Trophoblast cell (in vitro differentiated cells and primary cell): ENCODE data around the gene SNX27.

ENCODE experiments used
- DNase-seq, 2 donors: peaks; one replicate each; pipeline ENCODE4 v3.0.0-alpha.2; 2016
- H2AFZ ChIP-seq: 2 replicates; pipeline ENCODE4 v1.6.1; 2013; ENCODE audit warnings: low read length, moderate library complexity, mild to moderate bottlenecking; ENCODE audit not compliant: insufficient read depth, poor library complexity
- H2AK5ac ChIP-seq: 2 replicates; pipeline ENCODE4 v1.6.1; 2013; ENCODE audit warnings: mild to moderate bottlenecking, low read length
- H2BK120ac ChIP-seq: 2 replicates; pipeline ENCODE4 v1.6.1; 2013; ENCODE audit warnings: low read length, mild to moderate bottlenecking, moderate library complexity; ENCODE audit not compliant: insufficient read depth, poor library complexity
- H2BK12ac ChIP-seq: 2 replicates; pipeline ENCODE4 v1.6.1; 2013; ENCODE audit warnings: mild to moderate bottlenecking, low read length, moderate library complexity
- H2BK5ac ChIP-seq: 2 replicates; pipeline ENCODE4 v1.6.1; 2013; ENCODE audit warnings: low read length, low read depth, moderate library complexity, mild to moderate bottlenecking; ENCODE audit not compliant: poor library complexity
- H3K14ac ChIP-seq: 2 replicates; pipeline ENCODE4 v1.6.1; 2013; ENCODE audit warnings: mild to moderate bottlenecking, low read length
- H3K18ac ChIP-seq: 2 replicates; pipeline ENCODE4 v1.6.1; 2013; ENCODE audit warnings: mild to moderate bottlenecking, low read length
- H3K23ac ChIP-seq: 2 replicates; pipeline ENCODE4 v1.6.1; 2013; ENCODE audit warnings: low read length
- H3K27ac ChIP-seq: 2 replicates; pipeline ENCODE4 v1.5.1; 2013; ENCODE audit warnings: low read depth, mild to moderate bottlenecking, inconsistent platforms, low read length, moderate library complexity
- H3K27me3 ChIP-seq: 2 replicates; pipeline ENCODE4 v1.6.1; 2013; ENCODE audit warnings: inconsistent platforms, mild to moderate bottlenecking, low read length, moderate library complexity; ENCODE audit not compliant: insufficient read depth
- H3K36me3 ChIP-seq, 2 experiments: 1 replicate in 1 of 2; 2 replicates in 1 of 2; pipeline ENCODE4 v1.6.1; 2013; ENCODE audit warnings: low read length in 2 of 2, mild to moderate bottlenecking in 2 of 2, moderate library complexity in 1 of 2; ENCODE audit not compliant: insufficient read depth in 2 of 2, control insufficient read depth in 1 of 2
- H3K4ac ChIP-seq: 2 replicates; pipeline ENCODE4 v1.6.1; 2013; ENCODE audit warnings: low read depth, mild to moderate bottlenecking, low read length, moderate library complexity
- H3K4me1 ChIP-seq, 2 experiments: 1 replicate in 1 of 2; 2 replicates in 1 of 2; pipeline ENCODE4 v1.6.1; 2013; ENCODE audit warnings: low read length in 2 of 2, mild to moderate bottlenecking in 2 of 2, moderate library complexity in 1 of 2; ENCODE audit not compliant: insufficient read depth in 2 of 2, control insufficient read depth in 1 of 2
- H3K4me2 ChIP-seq: 2 replicates; pipeline ENCODE4 v1.6.1; 2013; ENCODE audit warnings: inconsistent platforms, mild to moderate bottlenecking, low read length, moderate library complexity
- H3K4me3 ChIP-seq: 2 replicates; pipeline ENCODE4 v1.5.1; 2013; ENCODE audit warnings: mild to moderate bottlenecking, low read depth, low read length, inconsistent platforms
- H3K79me1 ChIP-seq: one replicate; pipeline ENCODE4 v1.6.1; 2013; ENCODE audit warnings: low read length
- H3K79me2 ChIP-seq: 2 replicates; pipeline ENCODE4 v1.6.1; 2013; ENCODE audit warnings: low read length, mild to moderate bottlenecking; ENCODE audit not compliant: control insufficient read depth, insufficient read depth, poor library complexity
- H3K9ac ChIP-seq: 2 replicates; pipeline ENCODE4 v1.6.1; 2013; ENCODE audit warnings: mild to moderate bottlenecking, low read length
- H3K9me3 ChIP-seq: 2 replicates; pipeline ENCODE4 v1.6.1; 2013; ENCODE audit warnings: low read depth, mild to moderate bottlenecking, control low read depth, inconsistent platforms, low read length; ENCODE audit not compliant: insufficient read depth
- H4K12ac ChIP-seq: 2 replicates; pipeline ENCODE4 v1.6.1; 2013; ENCODE audit warnings: low read depth, mild to moderate bottlenecking, low read length, moderate library complexity
- H4K8ac ChIP-seq: 2 replicates; pipeline ENCODE4 v1.6.1; 2013; ENCODE audit warnings: low read depth, mild to moderate bottlenecking, low read length, moderate library complexity
- H4K91ac ChIP-seq: one replicate; pipeline ENCODE4 v1.6.1; 2013; ENCODE audit warnings: low read depth, mild to moderate bottlenecking, low read length, moderate library complexity
- WGBS: extraction: QIAGEN DNeasy Blood & Tissue Kit; methylation state at CpG from one replicate; pipeline ENCODE4 v1.1.7; 2013; ENCODE audit warnings: missing lambda C conversion rate; ENCODE audit not compliant: insufficient read length, insufficient coverage; ENCODE audit errors: extremely low coverage; 5-methylcytosine and 5-hydroxymethylcytosine counted together

Gene SNX27

GRCh38 chr1:151693057-151693651 lies 81.3 kb downstream of the SNX27 start:
- Histone ChIP-seq H3K79me2 (no peaks in the 10 kb centered on the region), H4K8ac (no peak overlapping the region), H3K79me1 (no peaks in the 10 kb centered on the region), H3K4me3 (no peak overlapping the region), H2BK12ac (no peak overlapping the region), H2BK120ac (no peak overlapping the region), H3K9me3 (no peaks in the 10 kb centered on the region), H3K27ac (no peak overlapping the region), H3K23ac (no peak overlapping the region), H3K4ac (no peak overlapping the region), H3K14ac (no peak overlapping the region), H3K4me2 (no peak overlapping the region), H3K27me3 (no peaks in the 10 kb centered on the region), H3K18ac (no peak overlapping the region), H3K4me1 (no peaks in the 10 kb centered on the region), H2BK5ac (no peak overlapping the region), H2AFZ (no peak overlapping the region), H3K9ac (no peak overlapping the region), H4K12ac (no peak overlapping the region), H3K36me3 (peaks cover 8 to 18% of the 10 kb centered on the region in 2 experiments), H4K91ac (no peak overlapping the region), H2AK5ac (no peak overlapping the region)
- peak in 1 of 2 donors; percentile 27 for DNase-seq
- no CpG with 5 or more reads among the region's 4 CpGs for WGBS

DNA sequence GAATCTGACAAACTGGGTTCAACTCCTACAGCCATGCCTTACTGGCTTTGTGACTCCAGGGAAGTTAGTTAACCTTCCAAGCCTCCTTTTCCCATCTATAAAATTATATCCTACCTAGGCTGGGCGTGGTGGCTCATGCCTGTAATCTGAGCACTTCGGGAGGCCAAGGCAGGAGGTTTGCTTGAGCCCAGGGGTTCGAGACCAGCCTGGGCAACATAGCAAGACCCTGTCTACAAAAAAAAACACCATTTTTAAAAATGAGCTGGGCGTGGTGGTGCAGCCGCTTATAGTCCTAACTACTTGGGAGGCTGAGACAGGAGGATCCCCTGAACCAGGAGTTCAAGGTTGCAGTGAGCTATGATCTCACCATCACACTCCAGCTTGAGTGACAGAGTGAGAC lies 89.7 kb downstream of the SNX27 start:
- no peak overlapping the region for H3K27ac ChIP-seq
- H3K9me3 ChIP-seq: no peaks in the 10 kb centered on the region
- no peaks in the 10 kb centered on the region for H3K79me1 ChIP-seq
- H2BK5ac ChIP-seq: no peak overlapping the region
- H3K23ac ChIP-seq: no peak overlapping the region
- H3K18ac ChIP-seq: no peak overlapping the region
- H3K14ac ChIP-seq: no peak overlapping the region
- no CpG with 5 or more reads among the region's 5 CpGs for WGBS
- no peak overlapping the region for H3K4ac ChIP-seq
- H2AK5ac ChIP-seq: no peak overlapping the region
- no peaks in the 10 kb centered on the region for H3K27me3 ChIP-seq
- H3K79me2 ChIP-seq: no peaks in the 10 kb centered on the region
- H2BK12ac ChIP-seq: no peak overlapping the region
- H3K36me3 ChIP-seq: peaks cover 7 to 22% of the 10 kb centered on the region in 2 experiments
- H4K91ac ChIP-seq: no peak overlapping the region
- DNase-seq: no peak
- no peak overlapping the region for H4K8ac ChIP-seq
- H2AFZ ChIP-seq: no peak overlapping the region
- no peak overlapping the region for H3K4me2 ChIP-seq
- H2BK120ac ChIP-seq: no peak overlapping the region
- H3K4me1 ChIP-seq: peaks cover 9 to 12% of the 10 kb centered on the region in 2 experiments
- H3K9ac ChIP-seq: no peak overlapping the region
- H4K12ac ChIP-seq: no peak overlapping the region
- no peak overlapping the region for H3K4me3 ChIP-seq

DNA sequence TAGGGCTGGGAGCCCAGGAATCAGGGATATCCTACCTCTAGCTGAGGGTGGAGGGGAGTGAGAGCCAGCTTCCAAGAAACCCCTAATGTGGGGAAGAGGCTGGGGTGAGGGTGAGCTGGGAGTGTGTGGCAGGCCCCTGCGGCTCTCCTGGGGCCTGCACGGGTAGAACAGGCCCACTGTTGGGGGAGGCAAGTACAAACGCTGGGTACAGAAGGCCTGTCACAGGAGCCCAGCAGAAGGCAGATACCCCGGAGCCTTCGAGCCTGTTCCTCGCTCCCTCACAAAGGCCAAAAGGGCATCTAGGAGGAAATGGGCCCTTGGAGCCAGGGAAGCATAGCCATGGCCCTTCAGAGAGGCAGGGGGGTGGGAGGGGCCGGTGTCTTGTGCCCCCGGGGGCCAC lies 91.1 kb downstream of the SNX27 start:
- Histone ChIP-seq H3K27ac (no peak overlapping the region), H3K18ac (no peak overlapping the region), H2AFZ (no peak overlapping the region), H3K4ac (no peak overlapping the region), H3K79me1 (no peaks in the 10 kb centered on the region), H3K4me1 (peaks cover 9 to 12% of the 10 kb centered on the region in 2 experiments), H3K4me2 (no peak overlapping the region), H3K79me2 (no peaks in the 10 kb centered on the region), H3K9me3 (no peaks in the 10 kb centered on the region), H3K27me3 (no peaks in the 10 kb centered on the region), H4K12ac (no peak overlapping the region), H2BK120ac (no peak overlapping the region), H3K9ac (no peak overlapping the region), H3K4me3 (no peak overlapping the region), H2AK5ac (no peak overlapping the region), H2BK5ac (no peak overlapping the region), H3K36me3 (peaks cover 3 to 19% of the 10 kb centered on the region in 2 experiments), H4K91ac (no peak overlapping the region), H2BK12ac (no peak overlapping the region), H4K8ac (no peak overlapping the region), H3K23ac (no peak overlapping the region), H3K14ac (no peak overlapping the region)
- DNase-seq: no peak
- no CpG with 5 or more reads among the region's 8 CpGs for WGBS

DNA sequence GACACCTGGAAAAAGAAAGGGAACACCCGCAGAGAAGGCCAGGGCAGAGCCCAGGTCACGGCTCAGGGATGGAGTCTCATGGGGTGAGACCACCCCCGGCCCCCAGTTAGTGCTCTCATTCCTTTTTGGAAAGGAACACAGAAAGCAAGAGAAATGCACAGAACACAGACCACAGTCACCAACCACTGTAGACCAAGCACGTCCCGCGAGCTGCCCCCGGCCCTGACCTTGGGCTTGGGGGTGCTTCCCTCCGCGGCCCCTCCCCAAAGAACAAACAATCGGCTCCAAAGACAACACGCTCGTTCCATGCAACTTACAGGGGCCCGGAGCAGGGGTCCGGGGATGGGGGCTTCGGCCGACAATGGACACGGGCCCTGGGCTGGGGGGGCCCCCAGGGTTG lies 92.0 kb downstream of the SNX27 start:
- Histone ChIP-seq H3K4me2 (no peak overlapping the region), H3K27ac (no peak overlapping the region), H2BK120ac (no peak overlapping the region), H4K8ac (no peak overlapping the region), H3K4ac (no peak overlapping the region), H3K79me2 (no peaks in the 10 kb centered on the region), H3K4me1 (peaks cover 9 to 10% of the 10 kb centered on the region in 2 experiments), H2BK12ac (no peak overlapping the region), H2AK5ac (no peak overlapping the region), H2BK5ac (no peak overlapping the region), H4K91ac (no peak overlapping the region), H3K18ac (no peak overlapping the region), H3K79me1 (no peaks in the 10 kb centered on the region), H3K4me3 (no peak overlapping the region), H3K9ac (no peak overlapping the region), H3K27me3 (no peaks in the 10 kb centered on the region), H3K23ac (no peak overlapping the region), H3K14ac (no peak overlapping the region), H3K36me3 (peaks cover 3 to 14% of the 10 kb centered on the region in 2 experiments), H3K9me3 (no peaks in the 10 kb centered on the region), H2AFZ (no peak overlapping the region), H4K12ac (no peak overlapping the region)
- WGBS: no CpG with 5 or more reads among the region's 17 CpGs
- DNase-seq: no peak
